Measurements from ENCODE around the gene SH2D2A.
A peak's percentile ranks its signal among the peaks of the same experiment; 100 is the strongest.

SH2D2A gene

DNA sequence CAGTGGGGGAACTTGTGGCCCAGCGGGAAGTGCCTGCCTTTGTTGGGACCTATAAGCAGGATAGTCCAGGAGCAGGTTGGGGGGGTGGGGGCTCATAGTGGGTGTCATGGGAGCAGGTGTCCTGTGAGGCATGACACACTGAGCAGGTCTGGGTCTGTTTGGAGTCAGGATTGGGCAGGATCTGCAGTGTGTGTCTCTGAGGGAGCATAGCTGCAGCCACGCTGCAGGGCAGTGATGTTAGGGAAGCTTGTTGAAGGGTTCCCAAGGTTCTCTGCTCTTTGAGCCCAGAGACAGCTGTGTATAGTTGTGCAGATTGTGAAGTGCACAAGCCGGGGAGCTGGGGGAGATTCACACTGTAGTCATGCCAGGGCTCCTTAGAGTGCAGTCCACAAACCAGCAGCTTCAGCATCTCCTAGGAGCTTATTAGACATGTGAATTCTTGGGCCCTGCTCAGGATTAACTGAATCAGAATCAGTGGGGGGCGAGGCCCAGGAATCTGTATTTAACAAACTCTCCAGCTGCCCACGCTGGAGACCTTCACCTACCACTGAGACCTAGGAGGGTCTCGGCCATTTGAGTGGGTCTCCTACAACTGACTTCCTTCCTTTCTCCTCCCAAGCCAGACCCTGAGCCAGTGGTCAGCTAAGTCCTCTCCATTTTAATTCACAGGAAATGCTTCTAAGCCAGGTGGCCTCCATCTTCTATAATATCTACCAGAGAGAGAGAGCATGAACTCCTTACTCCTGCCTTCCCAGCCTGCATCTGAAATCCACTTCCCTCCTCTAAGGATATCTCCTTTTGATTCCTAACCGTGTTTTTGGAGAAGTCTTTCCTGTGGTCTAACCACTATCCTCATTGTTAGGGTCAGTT lies 31.2 kb upstream of the SH2D2A start:
- DNase-seq (ENCODE audit: low spot score): no peak

DNA sequence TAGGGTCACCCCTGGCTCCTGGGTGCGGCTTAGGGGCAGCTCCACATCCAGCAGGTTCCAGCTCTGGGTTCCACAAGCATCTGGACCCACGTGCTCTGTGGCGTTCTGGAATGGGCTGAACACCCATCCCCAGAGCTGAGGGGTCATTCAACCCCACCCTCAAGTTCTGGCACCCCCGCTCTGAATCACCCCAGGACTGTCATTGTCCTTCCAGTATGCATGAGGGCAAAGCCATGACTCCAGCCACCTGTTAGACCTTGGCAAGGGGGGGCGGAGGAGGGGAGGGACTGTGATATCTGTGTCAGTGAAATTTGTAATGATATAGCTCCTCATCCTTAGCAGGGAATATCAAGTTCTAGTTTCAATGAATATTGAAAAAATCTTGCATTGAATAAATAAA lies 30.0 kb upstream of the SH2D2A start:
- DNase-seq (ENCODE audit: low spot score): no peak

DNA sequence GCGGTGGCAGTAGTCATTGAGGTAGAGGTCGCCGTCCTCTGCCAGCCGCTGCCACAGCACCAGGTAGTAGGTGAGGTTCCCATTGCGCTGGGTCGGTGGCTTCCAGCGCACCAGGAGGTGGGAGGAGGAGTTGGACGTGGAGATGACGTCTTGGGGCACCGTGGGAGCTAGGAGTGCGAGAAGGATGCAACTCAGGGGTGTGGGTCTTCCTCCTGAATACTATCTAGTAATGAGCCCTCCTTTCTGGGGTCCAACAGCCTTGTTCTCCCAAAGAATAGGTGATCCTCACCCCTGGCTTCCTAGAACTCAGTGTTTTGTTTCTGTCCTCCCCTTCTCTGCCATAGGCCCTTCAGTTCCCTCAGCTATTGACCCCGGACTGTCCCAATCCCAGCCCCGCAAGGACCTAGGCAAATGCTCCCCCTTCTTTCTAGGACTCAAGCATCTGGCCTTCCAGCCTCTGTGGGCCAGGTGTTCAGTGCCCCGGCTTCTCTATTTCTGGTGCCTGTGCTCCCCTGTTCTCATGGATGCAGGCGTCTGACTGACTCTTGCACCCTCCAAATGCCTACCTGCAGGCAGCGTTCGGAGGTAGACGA lies 29.4 kb upstream of the SH2D2A start:
- no peak for DNase-seq (ENCODE audit: low spot score)

DNA sequence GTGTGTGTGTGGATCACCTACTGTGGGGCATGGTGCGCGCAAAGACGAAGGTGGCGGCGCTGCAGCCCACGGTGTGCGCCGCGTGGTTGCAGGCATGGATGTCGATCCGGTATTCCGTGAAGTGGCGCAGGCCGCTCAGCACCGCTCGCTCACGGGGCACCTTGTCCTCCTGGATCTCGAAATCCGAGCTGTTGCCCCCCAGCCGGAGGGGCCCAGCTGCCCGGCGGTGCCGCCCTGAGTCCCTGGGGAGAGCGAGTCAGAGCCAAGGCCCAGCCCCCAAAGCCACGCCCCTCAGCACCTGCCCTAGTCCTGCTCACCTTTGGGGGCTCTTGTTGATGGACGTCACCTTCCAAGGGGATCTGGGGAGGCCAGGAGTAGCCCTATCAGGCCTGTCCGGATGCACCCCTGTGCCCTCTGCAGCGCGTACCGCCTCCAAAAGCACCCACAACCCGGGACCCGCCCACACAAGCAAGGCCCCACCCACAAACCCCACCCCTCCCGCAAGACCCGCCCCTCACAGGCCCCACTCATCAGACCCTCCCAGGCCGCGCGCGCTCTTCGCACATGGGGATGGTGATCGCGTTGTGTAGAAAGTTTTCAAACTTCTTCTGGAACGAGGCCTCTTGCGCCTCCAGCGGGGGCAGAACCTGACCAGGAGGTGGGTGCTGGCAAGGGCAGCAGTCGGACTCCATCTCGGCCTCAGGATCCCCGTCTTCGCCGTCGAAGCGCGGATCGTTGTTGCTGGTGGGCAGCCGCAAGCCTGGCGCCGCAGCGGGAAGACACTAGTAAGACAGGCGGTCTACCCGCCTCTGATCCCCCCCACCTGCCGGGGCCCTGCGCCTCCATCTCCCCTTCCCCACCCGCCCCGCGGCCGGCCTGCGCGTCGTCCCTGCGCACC lies 28.7 kb upstream of the SH2D2A start:
- DNase-seq (ENCODE audit: low spot score): peak; percentile 13

DNA sequence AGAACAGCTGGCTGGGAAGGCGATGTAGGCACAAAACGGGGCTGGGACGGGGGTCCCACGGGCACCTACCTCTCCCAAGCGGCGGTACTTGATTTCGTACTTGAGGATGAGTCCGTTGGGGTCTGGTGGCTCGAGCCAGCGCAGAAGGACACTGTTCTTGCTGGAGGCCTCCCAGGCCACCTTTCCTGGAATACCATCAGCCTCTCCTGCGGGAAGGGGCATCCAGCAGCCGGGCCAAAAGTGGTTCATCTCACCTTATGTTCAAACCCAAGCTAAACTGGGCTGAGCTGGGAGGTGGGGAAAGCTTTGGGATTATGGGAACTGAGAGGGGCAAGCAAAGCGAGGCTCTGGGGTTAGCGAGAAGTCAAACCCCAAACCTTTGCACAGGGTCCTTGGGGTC lies 28.0 kb upstream of the SH2D2A start:
- no peak for DNase-seq (ENCODE audit: low spot score)

DNA sequence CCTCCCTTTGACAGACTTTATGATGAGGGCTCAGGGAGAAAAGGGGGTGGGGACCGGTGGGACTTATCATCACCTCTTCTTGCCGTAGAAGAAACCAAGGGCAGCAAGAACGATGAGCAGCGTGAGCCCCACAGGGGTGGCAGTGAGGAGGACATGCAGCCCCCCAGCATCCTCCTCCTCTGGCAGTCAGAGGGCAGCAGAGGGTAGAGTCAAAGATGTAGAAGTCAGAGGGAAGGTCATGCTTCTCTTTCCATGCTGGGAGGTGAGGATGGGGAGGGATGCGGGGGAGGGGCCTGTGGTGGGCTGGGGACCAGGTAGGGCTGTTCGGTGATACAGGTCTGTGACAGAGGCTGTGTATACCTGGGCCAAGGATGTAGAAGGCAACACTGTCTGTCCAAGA lies 27.5 kb upstream of the SH2D2A start:
- DNase-seq (ENCODE audit: low spot score): no peak

DNA sequence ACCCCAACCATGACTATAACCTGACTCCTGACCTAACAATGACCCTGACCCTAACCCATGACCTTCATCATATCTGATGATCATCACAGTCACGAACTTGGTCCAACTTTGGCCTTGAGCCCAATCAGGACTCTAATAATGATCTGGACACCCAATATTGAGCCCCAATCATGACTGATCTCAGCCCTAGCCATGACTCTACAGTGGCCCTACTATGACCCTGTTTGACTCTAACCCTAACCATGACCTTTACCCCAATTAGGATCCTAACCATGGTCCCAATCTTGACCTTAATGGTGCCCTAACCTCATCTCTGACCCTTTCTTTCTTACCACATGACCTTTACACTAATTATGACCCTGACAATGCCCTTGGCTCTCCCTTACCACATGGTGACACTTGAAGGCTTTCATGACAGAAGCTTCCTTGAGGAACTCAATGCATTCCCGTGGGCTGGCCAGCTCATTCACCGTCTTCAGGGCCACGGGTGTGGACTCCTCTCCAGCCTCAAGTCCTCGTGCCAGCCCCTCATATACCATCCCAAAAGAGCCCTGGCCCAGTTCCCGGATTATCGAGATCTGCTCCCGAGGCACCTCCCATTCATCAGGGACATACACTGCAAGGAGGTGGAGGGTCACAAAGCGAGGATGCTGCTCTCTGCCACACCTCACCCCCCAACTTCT lies 26.1 kb upstream of the SH2D2A start:
- DNase-seq (ENCODE audit: low spot score): no peak

DNA sequence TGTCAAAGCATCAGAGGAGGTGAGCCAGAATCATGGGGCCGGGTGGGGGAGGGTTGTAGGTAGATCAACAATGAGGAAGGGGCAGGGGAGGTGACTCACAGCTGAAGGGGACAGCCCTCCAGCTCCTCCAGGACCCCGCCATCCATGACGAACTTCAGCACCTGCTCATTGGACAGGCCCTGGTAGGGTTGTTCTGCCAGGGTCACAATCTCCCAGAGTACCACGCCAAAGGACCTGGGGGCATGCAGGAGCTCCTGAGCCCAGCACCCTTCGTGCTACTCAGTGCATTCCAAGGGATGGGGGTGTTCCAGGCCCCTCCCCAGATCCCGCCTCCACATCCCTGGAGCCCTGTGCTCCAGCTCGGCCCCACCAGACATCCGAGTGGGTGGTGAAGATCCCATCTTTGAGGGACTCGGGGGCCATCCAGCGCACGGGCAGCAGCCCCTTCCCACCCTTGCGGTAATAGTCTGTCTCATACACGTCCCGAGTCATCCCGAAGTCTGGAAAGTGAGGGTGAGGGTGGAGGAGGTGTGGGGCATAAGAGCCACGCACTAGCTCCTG lies 24.7 kb upstream of the SH2D2A start:
- no peak for DNase-seq (ENCODE audit: low spot score)

DNA sequence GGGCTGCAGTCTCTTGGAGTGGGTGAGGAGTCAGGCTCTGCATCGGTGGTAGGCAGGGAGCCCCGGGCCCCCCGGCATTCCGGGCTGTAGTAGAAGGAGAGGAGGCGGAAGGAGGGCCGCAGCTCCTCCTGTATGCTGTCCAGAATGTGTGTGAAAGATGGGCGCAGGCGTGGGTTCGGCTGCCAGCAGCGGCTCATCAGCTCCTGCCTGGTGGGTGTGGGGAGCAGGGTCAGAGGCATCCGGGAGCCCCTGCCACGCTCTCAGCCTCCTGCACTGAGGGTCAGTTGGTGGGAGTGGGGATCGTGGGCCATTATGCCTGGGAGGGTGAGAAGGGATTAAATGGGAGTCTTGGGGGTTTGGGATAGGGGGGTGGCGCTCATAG lies 24.2 kb upstream of the SH2D2A start:
- DNase-seq (ENCODE audit: low spot score): no peak

DNA sequence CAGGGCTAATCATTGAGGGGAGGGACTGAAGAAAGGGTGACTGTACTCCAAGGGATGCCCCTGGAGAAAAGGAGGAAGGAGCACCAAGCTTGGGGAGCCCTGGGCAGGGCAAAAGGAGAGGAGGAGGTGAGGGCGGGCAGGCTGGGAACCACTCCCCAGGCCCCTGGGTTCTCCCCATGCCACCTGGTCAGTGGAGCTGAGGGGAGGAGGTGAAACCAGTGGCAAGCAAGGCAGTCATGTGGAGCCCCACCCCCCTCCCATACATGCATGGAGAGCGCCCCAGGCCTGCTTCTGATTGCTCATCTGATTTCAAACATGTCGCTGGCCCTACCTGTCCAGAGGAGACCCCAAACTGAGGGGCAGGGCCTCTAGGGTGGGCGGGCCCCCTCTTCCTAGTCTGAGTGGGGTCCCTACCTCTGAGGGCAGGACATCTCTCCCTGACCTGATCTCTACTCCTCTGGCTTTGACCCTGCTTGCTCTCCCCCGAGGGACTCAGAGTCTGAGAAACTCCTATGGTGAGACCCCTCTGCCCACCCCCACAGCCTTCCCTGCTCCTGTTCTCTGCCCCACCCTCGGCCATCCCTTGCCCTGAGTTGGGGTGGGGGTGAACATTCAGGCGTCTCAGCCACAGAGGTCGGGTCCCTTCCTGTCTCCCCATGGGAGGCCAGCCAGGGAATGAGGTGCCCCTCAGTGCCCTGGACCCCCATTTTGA lies 23.7 kb upstream of the SH2D2A start:
- no peak for DNase-seq (ENCODE audit: low spot score)

DNA sequence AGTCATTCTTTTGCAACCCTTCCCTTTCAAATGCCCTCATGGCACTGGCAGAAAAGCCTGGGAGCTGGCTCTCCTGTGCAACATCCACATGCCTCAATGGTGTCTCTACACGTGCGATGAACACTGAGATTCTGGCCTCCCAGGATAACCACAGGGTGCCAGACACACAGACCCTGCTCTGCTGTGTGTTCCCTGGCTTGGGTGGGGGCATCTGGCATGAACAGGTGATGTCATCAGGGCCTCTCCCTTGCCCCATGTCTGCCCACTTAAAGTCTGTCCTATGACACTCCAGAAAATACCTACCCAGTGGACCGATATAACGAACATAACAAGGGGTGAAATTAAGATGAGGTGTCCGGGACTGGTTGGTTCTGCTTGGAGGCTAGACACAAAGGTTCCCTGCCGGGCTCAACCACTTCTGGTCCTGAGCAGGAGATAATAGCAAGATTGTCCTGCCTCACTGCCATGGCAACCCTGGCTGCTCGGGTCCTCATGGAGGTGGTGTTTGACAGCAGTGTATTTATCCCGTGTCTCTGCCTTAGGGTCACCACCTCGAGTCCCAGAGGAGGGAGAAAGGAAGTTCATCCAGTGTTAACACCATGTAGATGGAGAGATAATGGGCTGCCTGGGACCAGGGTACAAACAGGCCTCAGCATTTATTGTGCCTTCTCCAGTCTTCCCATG lies 22.9 kb upstream of the SH2D2A start:
- no peak for DNase-seq (ENCODE audit: low spot score)

DNA sequence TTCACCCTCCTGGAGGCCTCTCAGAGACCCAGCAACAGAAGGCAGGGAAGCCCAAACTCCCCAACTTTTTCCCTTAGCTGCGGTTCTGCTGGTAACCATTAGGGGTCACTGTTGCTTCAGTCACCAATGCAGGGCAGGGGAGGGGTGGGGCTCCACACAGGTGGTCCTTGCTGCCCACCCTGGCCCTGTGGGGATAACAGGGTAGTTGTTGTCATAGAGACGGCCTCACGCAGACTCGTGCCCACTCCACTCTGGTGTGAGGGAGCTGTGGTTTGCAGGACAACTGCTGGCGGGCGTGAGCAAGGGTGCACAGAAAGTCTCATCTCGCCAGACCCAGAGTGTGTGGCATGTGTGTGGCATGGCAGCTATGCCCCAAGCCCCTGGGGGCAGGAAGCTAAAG lies 22.3 kb upstream of the SH2D2A start:
- DNase-seq (ENCODE audit: low spot score): peak; percentile 60

DNA sequence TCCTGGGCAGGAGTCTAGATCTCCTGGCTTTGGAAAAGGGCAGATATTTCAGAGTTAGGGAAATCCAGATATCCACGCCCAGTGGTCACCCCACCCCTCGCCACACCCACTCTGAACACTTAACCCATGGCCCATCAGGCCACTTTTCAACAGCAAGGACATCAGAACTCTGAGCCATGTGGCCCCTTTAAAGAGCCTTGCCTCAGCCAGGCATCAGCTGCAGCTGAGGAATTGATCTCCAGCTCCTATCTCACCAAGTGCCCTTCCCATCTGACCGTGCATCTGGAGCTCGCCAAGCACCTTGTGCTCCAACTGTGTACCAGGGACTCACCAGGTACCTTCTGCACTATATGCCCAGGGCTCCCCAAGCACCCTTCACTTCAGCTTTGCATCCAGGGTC lies 20.2 kb upstream of the SH2D2A start:
- DNase-seq (ENCODE audit: low spot score): no peak

DNA sequence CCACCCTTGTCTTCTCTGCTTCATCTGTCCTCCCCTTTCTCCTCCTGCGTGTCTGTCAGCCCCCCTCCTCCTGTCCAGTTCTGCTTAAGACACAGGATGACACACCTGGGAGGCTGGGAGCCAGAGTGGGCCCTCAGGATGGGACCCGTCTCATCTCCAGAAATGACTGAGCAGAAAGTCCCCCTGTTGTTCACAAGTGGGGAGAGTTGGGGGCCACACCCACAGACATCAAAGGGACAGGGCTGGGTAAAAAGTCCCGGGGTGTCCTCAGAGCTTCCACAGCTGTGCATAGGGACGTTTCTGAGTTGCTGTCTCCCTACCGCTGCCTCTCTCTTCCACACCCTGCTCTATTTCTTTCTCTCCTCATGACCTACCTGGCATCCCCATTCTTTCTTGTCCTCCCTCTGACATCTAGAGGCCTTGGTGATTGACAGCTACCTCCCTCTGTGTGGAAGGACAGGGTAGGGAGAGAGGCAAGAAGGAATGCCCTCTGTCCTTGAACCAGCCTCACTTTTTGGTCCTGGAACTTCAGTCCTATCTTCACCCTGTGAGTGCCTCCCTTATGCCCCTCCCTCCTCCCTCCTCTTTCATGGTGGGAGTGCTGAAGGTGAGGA lies 19.5 kb upstream of the SH2D2A start:
- DNase-seq (ENCODE audit: low spot score): peak; percentile 53

DNA sequence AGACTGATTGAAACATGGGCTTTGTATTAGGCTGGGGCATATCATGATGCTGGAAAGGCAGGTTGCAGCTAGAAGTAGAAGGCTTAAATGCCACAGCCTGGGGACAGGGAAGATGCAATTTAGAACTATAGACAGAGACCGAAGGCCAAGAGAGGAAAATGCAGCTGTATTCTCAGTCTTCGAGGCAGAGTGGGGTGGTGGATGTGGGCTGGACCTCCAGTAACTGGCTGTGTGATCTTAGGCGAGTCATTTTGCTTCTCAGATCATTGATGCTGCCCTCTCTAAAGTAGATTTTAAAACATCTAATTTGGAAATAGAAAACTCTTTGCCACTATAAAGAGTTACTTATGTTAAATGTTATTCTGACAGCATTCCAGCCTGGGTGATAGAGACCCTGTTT lies 17.7 kb upstream of the SH2D2A start:
- DNase-seq (ENCODE audit: low spot score): no peak

DNA sequence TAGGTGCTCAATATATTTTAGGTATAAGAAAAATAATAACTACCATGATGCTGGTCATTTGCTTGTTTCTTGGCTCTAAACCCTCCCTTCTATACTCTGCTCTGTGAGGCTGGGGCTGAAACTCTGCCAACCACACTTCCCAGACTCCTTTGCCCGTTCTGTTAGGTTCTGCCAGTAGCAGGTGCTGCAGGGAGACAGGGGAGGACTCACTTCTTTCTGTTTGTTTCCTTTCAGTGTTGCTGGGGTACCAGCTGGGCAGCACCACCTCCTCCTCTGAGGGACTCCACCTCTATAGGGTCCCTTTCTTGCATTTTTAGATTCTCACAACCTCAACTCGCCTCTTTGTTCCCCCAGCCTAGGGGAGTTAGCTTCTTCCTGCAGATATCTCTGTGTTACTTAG lies 17.0 kb upstream of the SH2D2A start:
- DNase-seq (ENCODE audit: low spot score): peak; percentile 21

DNA sequence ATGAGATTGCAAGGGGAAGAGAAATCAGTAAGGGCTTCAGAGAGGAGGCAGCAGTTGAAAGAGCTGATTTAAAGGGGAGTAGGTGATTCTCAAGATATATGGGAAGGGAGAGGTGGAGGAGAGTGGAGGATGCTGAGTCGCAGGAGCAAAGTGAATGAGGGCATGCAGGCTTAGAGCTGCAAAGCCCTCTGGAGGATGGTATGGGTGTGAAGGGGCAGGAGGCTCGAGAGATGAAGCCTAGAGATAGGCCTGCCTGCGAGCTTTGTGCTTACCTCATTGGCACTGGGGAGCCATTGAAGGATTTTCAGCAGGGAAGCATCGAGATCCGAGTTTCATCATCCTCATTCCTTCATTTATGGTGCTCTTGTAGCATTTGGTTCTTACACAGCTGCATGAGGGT lies 15.8 kb upstream of the SH2D2A start:
- DNase-seq (ENCODE audit: low spot score): no peak

DNA sequence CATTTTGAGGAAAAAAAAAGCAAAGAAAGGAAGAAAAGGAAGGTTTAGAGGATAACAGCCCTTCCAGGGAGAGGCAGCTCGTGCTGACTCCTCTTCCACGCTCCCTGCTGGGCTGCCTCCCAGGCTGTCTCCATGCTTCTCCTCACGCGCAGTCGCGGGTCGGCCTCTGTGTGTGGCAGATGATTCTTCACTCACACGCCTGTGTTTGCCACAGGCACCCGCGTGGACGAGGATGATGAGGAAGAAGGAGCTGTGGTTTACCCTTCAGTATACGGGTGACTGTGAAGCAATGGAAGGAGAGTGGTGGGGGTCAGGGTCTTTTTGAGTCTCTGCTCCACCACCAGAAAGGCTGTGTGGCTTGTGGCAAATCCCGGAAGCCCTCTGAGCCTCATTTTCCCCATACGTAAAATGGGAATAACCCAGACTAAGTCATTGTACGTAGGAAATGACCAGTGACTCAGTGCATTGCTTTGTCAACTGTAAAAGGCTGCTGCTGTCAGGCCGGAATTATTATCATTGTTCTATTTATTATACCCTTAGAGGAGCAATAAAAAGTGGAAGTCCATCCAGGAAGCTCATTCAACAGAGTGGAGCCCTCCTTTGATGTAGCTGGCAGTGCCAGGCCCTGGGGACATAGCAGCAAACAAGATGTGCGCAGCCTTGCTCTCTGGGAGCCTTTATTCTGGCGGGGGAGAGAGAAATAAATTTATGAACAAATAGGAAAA lies 11.9 kb upstream of the SH2D2A start:
- DNase-seq (ENCODE audit: low spot score): no peak

DNA sequence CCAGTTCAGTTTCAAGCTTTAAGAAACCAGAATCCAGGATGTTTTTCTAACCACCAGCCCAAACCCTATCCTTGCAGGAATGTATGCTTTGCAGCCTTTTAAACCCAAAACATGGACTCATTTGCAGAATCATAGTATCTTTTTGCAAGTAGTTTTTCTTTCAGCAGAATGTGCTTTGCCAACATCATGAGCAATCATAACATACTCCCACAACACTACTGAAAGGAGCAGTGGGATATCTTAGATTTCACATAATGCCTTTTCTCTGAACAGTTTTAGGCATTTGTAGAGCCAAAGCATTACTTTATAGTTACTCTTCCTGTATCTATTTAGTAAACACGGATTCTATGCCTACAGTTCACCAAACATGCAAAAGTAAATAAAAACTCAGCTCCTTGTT lies 10.0 kb upstream of the SH2D2A start:
- no peak for DNase-seq (ENCODE audit: low spot score)
